ENCODE measurements around the gene DIDO1.

DNA sequence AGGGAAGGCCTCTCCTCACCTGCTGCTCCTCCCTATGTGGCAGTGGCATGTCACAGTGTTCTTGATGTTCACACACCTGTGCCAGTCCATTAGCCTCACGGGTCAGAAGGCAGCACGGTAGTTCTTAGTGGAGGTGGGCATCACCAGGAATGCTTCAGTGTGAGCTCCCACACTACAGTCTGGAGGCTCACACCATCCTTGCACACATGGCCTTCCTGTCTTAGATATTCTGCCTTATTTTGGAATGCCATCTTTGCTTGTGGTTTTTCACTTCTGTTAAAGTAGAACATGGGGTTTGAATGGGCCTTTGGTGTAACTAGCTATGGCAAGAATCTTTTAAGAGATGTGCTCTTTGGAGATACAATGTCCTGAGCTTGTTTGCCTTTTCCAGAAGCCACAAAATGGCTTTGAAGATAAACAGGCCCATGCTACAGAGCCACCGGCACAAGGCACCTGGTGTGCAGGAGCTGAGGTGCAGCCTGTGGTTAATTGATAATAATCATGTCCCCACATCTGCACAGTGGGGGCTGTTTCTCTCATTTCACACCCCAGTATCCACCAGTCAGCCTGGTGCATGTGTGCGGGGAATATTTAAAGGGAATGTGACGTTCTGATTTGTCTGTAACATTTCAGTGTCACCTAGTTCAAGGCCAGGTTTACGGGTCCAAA is 23.0 kb upstream of the DIDO1 start:
- no peak for TF ChIP-seq POLR2A (IDR thresholded peaks at IDR 0.05)
- TF ChIP-seq CTCF (IDR thresholded peaks at IDR 0.05 in 4 of 5, conservative IDR thresholded peaks at IDR 0.05 in 1 of 5), result no peak

Measured in gastrocnemius medialis (tissue), 4 donors.